IMR-90 (cell line): ENCODE measurements around the gene ADGRB3. TPM values are rescaled to one million over a fixed set of nuclear protein-coding genes. Genes with fewer than 3 reads are reported as not detected.

Source experiments
- ATAC-seq: fragments of 200-7000 bp; cut with Tn5 transposase; 2 replicates; pipeline ENCODE4 v1.9.1; 2020; ENCODE audit warnings: low read depth, mild to moderate bottlenecking, moderate library complexity
- BruUV-seq: library from RNA; stranded (reverse); fragments of 400-500 nt; replicated peaks from 2 replicates; lab custom pipeline; 2021; lab: Mats Ljungman, UMichigan
- CTCF ChIA-PET: fragments of 300-600 bp; formaldehyde crosslinking; extraction: SDS; loops from one replicate; lab custom pipeline; 2021; ENCODE audit warnings: antibody characterized with exemption; lab: Yijun Ruan, JAX
- POLR2A ChIA-PET: fragments of 300-600 bp; sonication (Branson Sonifier 250); formaldehyde crosslinking; loops from one replicate; lab custom pipeline; 2022; ENCODE audit warnings: antibody characterized with exemption; ENCODE audit not compliant: unreplicated experiment; lab: Charles Lee
- DNase-seq: peaks from one replicate; pipeline ENCODE4 v3.0.0; 2013
- H2AFZ ChIP-seq: replicated peaks from 2 replicates; pipeline ENCODE3; 2013; ENCODE audit warnings: low read length, mild to moderate bottlenecking; ENCODE audit not compliant: poor library complexity
- H2AK5ac ChIP-seq: 2 replicates; pipeline ENCODE4 v1.6.1; 2013; ENCODE audit warnings: low read depth, low read length, inconsistent platforms
- H2AK9ac ChIP-seq: replicated peaks from 2 replicates; pipeline ENCODE3; 2013; ENCODE audit warnings: mild to moderate bottlenecking, low read depth, low read length, moderate library complexity; ENCODE audit not compliant: poor library complexity
- H2BK120ac ChIP-seq: 2 replicates; pipeline ENCODE4 v1.6.1; 2013; ENCODE audit warnings: low read depth, low read length, inconsistent platforms
- H2BK15ac ChIP-seq: 3 replicates; pipeline ENCODE4 v1.6.1; 2013; ENCODE audit warnings: low read depth, low read length, inconsistent platforms
- H2BK20ac ChIP-seq: 2 replicates; pipeline ENCODE4 v1.6.1; 2013; ENCODE audit warnings: low read depth, mild to moderate bottlenecking, inconsistent platforms, low read length, moderate library complexity
- H2BK5ac ChIP-seq: 2 replicates; pipeline ENCODE4 v1.6.1; 2013; ENCODE audit warnings: mild to moderate bottlenecking, low read depth, low read length, inconsistent platforms; ENCODE audit not compliant: poor library complexity, severe bottlenecking
- H3K14ac ChIP-seq: replicated peaks from 2 replicates; pipeline ENCODE4 v1.6.1; 2013; ENCODE audit warnings: low read depth, low read length, inconsistent platforms
- H3K18ac ChIP-seq: 2 replicates; pipeline ENCODE4 v1.6.1; 2013; ENCODE audit warnings: low read depth, low read length, control low read depth
- H3K23ac ChIP-seq: 2 replicates; pipeline ENCODE4 v1.6.1; 2013; ENCODE audit warnings: low read depth, low read length, inconsistent platforms
- H3K27ac ChIP-seq: 2 replicates; pipeline ENCODE4 v1.5.1; 2013; ENCODE audit warnings: mild to moderate bottlenecking, control low read depth, low read length; ENCODE audit not compliant: insufficient read depth
- H3K27me3 ChIP-seq: 2 replicates; pipeline ENCODE4 v1.6.1; 2013; ENCODE audit warnings: low read length; ENCODE audit not compliant: control insufficient read depth, insufficient read depth
- H3K36me3 ChIP-seq: 2 replicates; pipeline ENCODE4 v1.6.1; 2013; ENCODE audit warnings: low read length, mixed read lengths; ENCODE audit not compliant: control insufficient read depth, insufficient read depth
- H3K4ac ChIP-seq: 2 replicates; pipeline ENCODE4 v1.6.1; 2013; ENCODE audit warnings: low read depth, low read length, inconsistent platforms
- H3K4me1 ChIP-seq: 2 replicates; pipeline ENCODE4 v1.6.1; 2013; ENCODE audit warnings: low read length, mixed read lengths; ENCODE audit not compliant: control insufficient read depth, insufficient read depth
- H3K4me2 ChIP-seq: 2 replicates; pipeline ENCODE4 v1.6.1; 2013; ENCODE audit warnings: low read depth, mild to moderate bottlenecking, control low read depth, low read length, moderate library complexity
- H3K4me3 ChIP-seq: 2 replicates; pipeline ENCODE4 v1.5.1; 2013; ENCODE audit warnings: low read depth, mild to moderate bottlenecking, control low read depth, low read length, moderate library complexity; ENCODE audit not compliant: insufficient read depth
- H3K56ac ChIP-seq: 2 replicates; pipeline ENCODE4 v1.6.1; 2013; ENCODE audit warnings: low read length, inconsistent platforms; ENCODE audit not compliant: insufficient read depth; ENCODE audit errors: extremely low read depth
- H3K79me1 ChIP-seq, 2 experiments: 2 replicates each; pipeline ENCODE4 v1.6.1; 2013; ENCODE audit warnings: low read length in 2 of 2, inconsistent platforms in 1 of 2, low read depth in 1 of 2
- H3K9ac ChIP-seq: 2 replicates; pipeline ENCODE4 v1.6.1; 2013; ENCODE audit warnings: low read depth, low read length, control low read depth
- H3K9me1 ChIP-seq: 2 replicates; pipeline ENCODE4 v1.6.1; 2013; ENCODE audit warnings: low read length, inconsistent platforms; ENCODE audit not compliant: insufficient read depth
- H3K9me3 ChIP-seq: 2 replicates; pipeline ENCODE4 v1.6.1; 2013; ENCODE audit warnings: low read length; ENCODE audit not compliant: control insufficient read depth, insufficient read depth
- H4K20me1 ChIP-seq: 2 replicates; pipeline ENCODE4 v1.6.1; 2013; ENCODE audit warnings: low read length, inconsistent platforms; ENCODE audit not compliant: insufficient read depth
- H4K5ac ChIP-seq: 2 replicates; pipeline ENCODE4 v1.6.1; 2013; ENCODE audit warnings: mild to moderate bottlenecking, low read depth, low read length, control low read depth
- H4K8ac ChIP-seq, 2 experiments: 2 replicates each; pipeline ENCODE4 v1.6.1; 2013; ENCODE audit warnings: low read depth in 2 of 2, low read length in 2 of 2, control low read depth in 1 of 2, inconsistent platforms in 1 of 2
- H4K91ac ChIP-seq: 2 replicates; pipeline ENCODE4 v1.6.1; 2013; ENCODE audit warnings: low read depth, low read length, inconsistent platforms; ENCODE audit not compliant: insufficient read depth
- BHLHE40 ChIP-seq: fragments of 150-350 bp; IDR thresholded peaks from 2 replicates; pipeline ENCODE4 v1.6.1; 2016; ENCODE audit warnings: mild to moderate bottlenecking, low read depth, low read length
- CEBPB ChIP-seq: IDR thresholded peaks from 2 replicates; pipeline ENCODE4 v1.6.1; 2012; ENCODE audit warnings: low read depth, low read length, improper control_type of control experiment
- CHD1 ChIP-seq: IDR thresholded peaks from 2 replicates; pipeline ENCODE4 v1.6.1; 2012; ENCODE audit warnings: low read depth, low read length, improper control_type of control experiment
- CTCF ChIP-seq: conservative IDR thresholded peaks from 2 replicates; pipeline ENCODE4 v1.5.1; 2012; ENCODE audit warnings: mild to moderate bottlenecking, low read depth, low read length, improper control_type of control experiment
- ELK1 ChIP-seq: fragments of 150-350 bp; IDR thresholded peaks from 2 replicates; pipeline ENCODE4 v1.6.1; 2016; ENCODE audit warnings: low read depth, mild to moderate bottlenecking, low read length, moderate library complexity, borderline replicate concordance
- FOS ChIP-seq: fragments of 150-350 bp; IDR thresholded peaks from 2 replicates; pipeline ENCODE4 v1.6.1; 2016; ENCODE audit warnings: low read depth, low read length
- MAFK ChIP-seq: IDR thresholded peaks from 2 replicates; pipeline ENCODE4 v1.6.1; 2012; ENCODE audit warnings: low read depth, low read length, improper control_type of control experiment
- MAZ ChIP-seq: IDR thresholded peaks from 2 replicates; pipeline ENCODE4 v1.6.1; 2012; ENCODE audit warnings: low read depth, mild to moderate bottlenecking, low read length, improper control_type of control experiment, moderate library complexity, borderline replicate concordance
- MXI1 ChIP-seq: IDR thresholded peaks from 2 replicates; pipeline ENCODE4 v1.6.1; 2012; ENCODE audit warnings: low read depth, mild to moderate bottlenecking, low read length, moderate library complexity, borderline replicate concordance
- NFE2L2 ChIP-seq: fragments of 150-350 bp; IDR thresholded peaks from 2 replicates; pipeline ENCODE4 v1.6.1; 2016; ENCODE audit warnings: low read depth, mild to moderate bottlenecking, low read length
- POLR2A ChIP-seq: IDR thresholded peaks from 2 replicates; pipeline ENCODE4 v1.6.1; 2012; ENCODE audit warnings: mild to moderate bottlenecking, low read depth, low read length
- RAD21 ChIP-seq: IDR thresholded peaks from 2 replicates; pipeline ENCODE4 v1.6.1; 2012; ENCODE audit warnings: low read length, improper control_type of control experiment
- RCOR1 ChIP-seq: IDR thresholded peaks from 2 replicates; pipeline ENCODE4 v1.6.1; 2012; ENCODE audit warnings: mild to moderate bottlenecking, low read length, improper control_type of control experiment; ENCODE audit not compliant: insufficient replicate concordance
- RFX5 ChIP-seq: IDR thresholded peaks from 2 replicates; pipeline ENCODE4 v1.8.0; 2012; ENCODE audit warnings: low read depth, mild to moderate bottlenecking, low read length, moderate library complexity
- SMC3 ChIP-seq: fragments of 150-350 bp; IDR thresholded peaks from 2 replicates; pipeline ENCODE4 v1.6.1; 2016; ENCODE audit warnings: low read depth, mild to moderate bottlenecking, antibody characterized with exemption, low read length, moderate library complexity
- USF2 ChIP-seq: fragments of 150-350 bp; IDR thresholded peaks from 2 replicates; pipeline ENCODE4 v1.6.1; 2017; ENCODE audit warnings: mild to moderate bottlenecking, antibody characterized with exemption, low read length, low read depth
- WGBS, 2 experiments: methylation state at CpG; one replicate each; pipeline versions ENCODE4 v1.1.5 to v1.1.7; 2013; ENCODE audit warnings: missing lambda C conversion rate in 2 of 2; ENCODE audit not compliant: insufficient read length in 1 of 2; ENCODE audit errors: extremely low coverage in 2 of 2; 5-methylcytosine and 5-hydroxymethylcytosine counted together
- dilution Hi-C: fragments of 300-500 bp; cut with HindIII; formaldehyde crosslinking; loops from one replicate; pipeline ENCODE4 v1.14.3; 2018; ENCODE audit warnings: low sequenced_read_pairs; ENCODE audit not compliant: unreplicated experiment
- in situ Hi-C: fragments of 300-500 bp; cut with MboI; formaldehyde crosslinking; loops from 3 replicates; pipeline ENCODE4 v1.14.3; 2019; ENCODE audit warnings: low sequenced_read_pairs, inconsistent platforms, mixed read lengths
- intact Hi-C: fragments of 100-400 bp; cut with micrococcal nuclease; formaldehyde crosslinking; loops from 2 replicates; pipeline ENCODE4 v1.10.0; 2022
- polyA plus RNA-seq, 3 experiments: library from polyadenylated mRNA; depleted of rRNA; stranded (reverse); fragments of >200 nt; gene quantifications; 2 replicates each; pipeline ENCODE4 v1.2.3, GENCODE V29; 2012; ENCODE audit warnings: low replicate concordance in 1 of 3
- total RNA-seq: library from RNA; depleted of rRNA; stranded (reverse); fragments of >200 nt; gene quantifications from 2 replicates; pipeline ENCODE4 v1.2.3, GENCODE V29; 2012

ADGRB3 gene
- total and polyA plus RNA-seq, 2 of the 4 experiments (the other 2 are of a cell fraction) = not detected

GRCh38 chr6:68875403-68875802 lies 240.3 kb downstream of the ADGRB3 start:
- Histone ChIP-seq H2BK120ac (no peak overlapping the region), H3K4me2 (no peak overlapping the region), H3K9ac (no peak overlapping the region), H3K27ac (no peak overlapping the region), H3K9me1 (no peaks in the 10 kb centered on the region), H2AFZ (no peak overlapping the region), H2AK9ac (no peak overlapping the region), H3K23ac (no peak overlapping the region), H3K4me1 (no peaks in the 10 kb centered on the region), H3K4me3 (no peak overlapping the region), H3K36me3 (no peaks in the 10 kb centered on the region), H3K14ac (no peak overlapping the region), H3K79me1 (no peaks in the 10 kb centered on the region), H3K18ac (no peak overlapping the region), H3K56ac (no peak overlapping the region), H3K9me3 (no peaks in the 10 kb centered on the region), H2BK20ac (no peak overlapping the region), H2BK15ac (no peak overlapping the region), H3K4ac (no peak overlapping the region), H4K91ac (no peak overlapping the region), H2AK5ac (no peak overlapping the region), H3K27me3 (no peaks in the 10 kb centered on the region), H2BK5ac (no peak overlapping the region), H4K5ac (no peak overlapping the region), H4K8ac (no peak overlapping the region), H4K20me1 (no peaks in the 10 kb centered on the region)
- ATAC-seq (no peak), DNase-seq (no peak)
- no peak for TF ChIP-seq USF2
- TF ChIP-seq CTCF = no peak
- no peak for TF ChIP-seq RCOR1
- no peak for TF ChIP-seq BHLHE40
- no peak for TF ChIP-seq MAZ
- TF ChIP-seq RFX5 = no peak
- no peak for TF ChIP-seq MXI1
- no peak for TF ChIP-seq RAD21
- TF ChIP-seq CHD1 = no peak
- no peak for TF ChIP-seq FOS
- no peak for TF ChIP-seq CEBPB
- no peak for TF ChIP-seq MAFK
- TF ChIP-seq SMC3 = no peak
- TF ChIP-seq ELK1 = no peak
- no peak for TF ChIP-seq POLR2A
- no peak for TF ChIP-seq NFE2L2
- WGBS, 2 experiments = no CpG with 5 or more reads among the region's 2 CpGs
- intact Hi-C loops = no loop called here
- POLR2A ChIA-PET = no interaction called here
- in situ Hi-C loops = no loop called here
- BruUV-seq = no TSS peak
- CTCF ChIA-PET = no interaction called here
- dilution Hi-C loops = no loop called here
